ENCODE data around the gene PRKCE. TPM values are rescaled to one million over a fixed set of nuclear protein-coding genes. Genes with fewer than 3 reads are reported as not detected.
A peak's percentile ranks its signal among the peaks of the same experiment; 100 is the strongest.

PRKCE gene
- total RNA-seq, 2 donors from 2014 or later, result 7.3 to 20.8 TPM

DNA sequence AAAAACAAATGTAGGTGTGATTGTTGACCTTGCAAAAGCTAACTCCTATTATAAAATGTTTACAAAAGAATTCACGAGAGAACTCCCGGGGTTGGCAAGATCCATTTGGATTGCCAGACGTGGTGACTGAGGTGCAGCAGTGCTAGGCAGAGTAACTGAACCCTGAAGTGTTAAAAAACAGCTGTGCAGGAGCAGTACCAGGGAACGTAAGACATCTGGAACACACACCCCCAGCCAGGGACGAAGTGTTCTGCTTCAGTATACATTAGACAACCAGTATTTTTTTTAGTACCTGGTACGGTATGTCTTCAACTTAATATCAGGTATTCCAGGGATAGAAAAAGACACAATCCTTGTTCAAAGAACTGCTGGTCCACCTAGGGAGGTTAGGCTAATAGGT, 373.6 kb downstream of the PRKCE start:
- H3K4me3 ChIP-seq, result no peak overlapping the region
- H3K27ac ChIP-seq, result no peak overlapping the region
- no peak for TF ChIP-seq POLR2A (IDR thresholded peaks at IDR 0.05)
- TF ChIP-seq CTCF (IDR thresholded peaks at IDR 0.05), result no peak
- H3K4me1 ChIP-seq, result no peaks in the 10 kb centered on the region
- H3K9me3 ChIP-seq, result no peaks in the 10 kb centered on the region
- DNase-seq (peak in 2 of 4 donors; percentile 30 to 44), ATAC-seq (no peak)
- no peaks in the 10 kb centered on the region for H3K36me3 ChIP-seq (replicated peaks in 1 of 2; ENCODE audit: insufficient read depth in 1 of 2, low read depth in 2 of 2)
- intact Hi-C loops (cut with DNase I), result no loop called here
- no peaks in the 10 kb centered on the region for H3K27me3 ChIP-seq
- WGBS, 2 donors, result 31 to 38% methylated on average over 6 of the region's 6 CpGs

DNA sequence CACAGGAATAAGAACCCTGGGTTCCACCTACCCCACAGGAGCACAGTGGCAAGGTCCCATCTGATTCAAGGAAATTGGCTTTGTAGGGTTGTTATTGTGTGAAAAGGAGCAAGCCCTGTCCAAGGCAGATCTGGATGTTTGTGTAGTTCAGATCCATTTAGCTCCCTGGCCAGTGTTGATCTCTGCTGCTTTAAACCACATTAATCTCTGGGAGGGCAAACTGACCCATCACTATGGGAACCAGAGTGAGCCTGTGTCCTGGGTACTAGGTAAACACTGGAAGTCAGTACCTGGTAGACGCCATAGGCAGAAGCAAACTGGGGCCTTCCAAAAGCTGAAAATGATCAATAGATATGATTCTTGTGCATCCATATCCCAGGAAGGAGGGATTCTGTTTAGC, 374.2 kb downstream of the PRKCE start:
- no peak overlapping the region for H3K27ac ChIP-seq
- no peaks in the 10 kb centered on the region for H3K27me3 ChIP-seq
- intact Hi-C loops (cut with DNase I), result no loop called here
- ATAC-seq (no peak), DNase-seq (peak in 2 of 4 donors; percentile 10 to 32)
- 71 to 93% methylated on average over 1 of the region's 1 CpG for whole genome bisulfite sequencing, 2 donors
- no peak overlapping the region for H3K4me3 ChIP-seq
- no peaks in the 10 kb centered on the region for H3K9me3 ChIP-seq
- no peaks in the 10 kb centered on the region for H3K36me3 ChIP-seq (replicated peaks in 1 of 2; ENCODE audit: insufficient read depth in 1 of 2, low read depth in 2 of 2)
- no peaks in the 10 kb centered on the region for H3K4me1 ChIP-seq
- TF ChIP-seq POLR2A (IDR thresholded peaks at IDR 0.05), result no peak

- H3K27me3 ChIP-seq, result no peaks in the 10 kb centered on the region
- intact Hi-C loops (cut with DNase I), result no loop called here
- no peak overlapping the region for H3K4me3 ChIP-seq
- DNase-seq (no peak), ATAC-seq (no peak)
- TF ChIP-seq POLR2A (IDR thresholded peaks at IDR 0.05), result no peak
- no peak for TF ChIP-seq CTCF (IDR thresholded peaks at IDR 0.05)
- no peaks in the 10 kb centered on the region for H3K9me3 ChIP-seq
- no peak overlapping the region for H3K27ac ChIP-seq
- H3K36me3 ChIP-seq (replicated peaks in 1 of 2; ENCODE audit: insufficient read depth in 1 of 2, low read depth in 2 of 2), result no peaks in the 10 kb centered on the region
- no peaks in the 10 kb centered on the region for H3K4me1 ChIP-seq
- 47 to 74% methylated on average over 1 of the region's 1 CpG for WGBS, 2 donors
These were observed 375.0 kb downstream of the PRKCE start for GRCh38 chr2:46026431-46026830.

DNA sequence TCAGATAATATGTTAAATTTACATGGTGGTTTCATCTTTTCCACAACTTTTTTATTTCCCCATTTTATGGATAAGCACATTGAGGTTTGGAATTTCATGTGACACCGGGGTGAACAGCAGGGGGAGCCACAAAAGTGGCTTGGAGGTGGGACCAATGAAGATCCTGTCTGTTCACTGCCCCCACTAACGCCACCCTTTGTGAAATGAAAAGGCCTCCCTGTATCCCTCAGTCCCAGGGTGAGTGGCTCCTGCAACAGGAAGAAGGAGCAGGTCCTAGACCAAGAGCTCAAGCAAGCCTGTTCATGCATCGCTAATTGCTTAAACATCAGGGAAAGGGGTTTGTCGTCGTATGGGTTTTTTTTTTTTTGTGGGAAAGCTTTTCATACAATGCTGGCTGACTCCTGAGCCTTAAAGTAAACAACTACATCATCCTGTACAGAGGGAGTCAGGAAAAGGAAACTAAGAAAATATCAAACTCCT, 377.9 kb downstream of the PRKCE start:
- Histone ChIP-seq H3K27me3 (no peaks in the 10 kb centered on the region), H3K4me3 (no peak overlapping the region), H3K9me3 (no peaks in the 10 kb centered on the region), H3K4me1 (peaks cover 3% of the 10 kb centered on the region), H3K36me3 (replicated peaks in 1 of 2; ENCODE audit: insufficient read depth in 1 of 2, low read depth in 2 of 2) (no peaks in the 10 kb centered on the region), H3K27ac (no peak overlapping the region)
- ATAC-seq, result peak; percentile 19
- 68 to 72% methylated on average over 5 of the region's 5 CpGs for WGBS, 2 donors
- no peak for TF ChIP-seq POLR2A (IDR thresholded peaks at IDR 0.05)
- TF ChIP-seq CTCF (IDR thresholded peaks at IDR 0.05), result peak in 1 of 7 experiments; percentile 3
- DNase-seq, result no peak
- intact Hi-C loops (cut with DNase I), result no loop called here

- intact Hi-C loops (cut with DNase I), result no loop called here
- no peaks in the 10 kb centered on the region for H3K36me3 ChIP-seq (replicated peaks in 1 of 2; ENCODE audit: insufficient read depth in 1 of 2, low read depth in 2 of 2)
- DNase-seq, result no peak
- no peak for ATAC-seq
- H3K27ac ChIP-seq, result no peak overlapping the region
- no peaks in the 10 kb centered on the region for H3K27me3 ChIP-seq
- H3K4me3 ChIP-seq, result no peak overlapping the region
- peaks cover 10% of the 10 kb centered on the region for H3K4me1 ChIP-seq
- WGBS, 2 donors, result 96% methylated on average over 2 of the region's 2 CpGs
- no peak for TF ChIP-seq POLR2A (IDR thresholded peaks at IDR 0.05)
- no peaks in the 10 kb centered on the region for H3K9me3 ChIP-seq
These were observed 378.9 kb downstream of the PRKCE start for GRCh38 chr2:46030330-46030729.

GRCh38 chr2:46032161-46032813, 380.8 kb downstream of the PRKCE start:
- no peak overlapping the region for H3K27ac ChIP-seq

More at GRCh38 chr2:46032161-46032813, 380.8 kb downstream of the PRKCE start:
- Histone ChIP-seq H3K4me1 (peaks cover 10% of the 10 kb centered on the region), H3K36me3 (replicated peaks in 1 of 2; ENCODE audit: insufficient read depth in 1 of 2, low read depth in 2 of 2) (no peaks in the 10 kb centered on the region), H3K4me3 (no peak overlapping the region), H3K9me3 (no peaks in the 10 kb centered on the region), H3K27me3 (no peaks in the 10 kb centered on the region)
- DNase-seq (no peak), ATAC-seq (no peak)
- no peak for TF ChIP-seq POLR2A (IDR thresholded peaks at IDR 0.05)
- no peak for TF ChIP-seq CTCF (IDR thresholded peaks at IDR 0.05)
- WGBS, 2 donors, result 83 to 91% methylated on average over 8 of the region's 8 CpGs
- intact Hi-C loops (cut with DNase I), result no loop called here

Measured in body of pancreas (tissue), 4 donors.